Ishikawa (cell line): ENCODE results near the gene PPM1F.

Experiments
- CEBPB ChIP-seq: IDR thresholded peaks from 2 replicates; pipeline ENCODE4 v1.6.1; 2012
- CREB1 ChIP-seq: IDR thresholded peaks from 2 replicates; pipeline ENCODE4 v1.6.1; 2012; ENCODE audit warnings: low read depth
- EGR1 ChIP-seq: IDR thresholded peaks from 2 replicates; pipeline ENCODE4 v1.6.1; 2012
- EP300 ChIP-seq: IDR thresholded peaks from 2 replicates; pipeline ENCODE4 v1.6.1; 2012; ENCODE audit warnings: borderline replicate concordance
- FOXM1 ChIP-seq: IDR thresholded peaks from 2 replicates; pipeline ENCODE4 v1.6.1; 2012; ENCODE audit warnings: low read depth, borderline replicate concordance
- NFIC ChIP-seq: IDR thresholded peaks from 2 replicates; pipeline ENCODE4 v1.6.1; 2012
- RAD21 ChIP-seq: IDR thresholded peaks from 2 replicates; pipeline ENCODE4 v1.6.1; 2012; ENCODE audit warnings: low read depth
- TAF1 ChIP-seq: IDR thresholded peaks from 2 replicates; pipeline ENCODE4 v1.6.1; 2012; ENCODE audit warnings: low read depth, mild to moderate bottlenecking
- TCF12 ChIP-seq: IDR thresholded peaks from 2 replicates; pipeline ENCODE4 v1.6.1; 2012; ENCODE audit warnings: low read depth
- TEAD4 ChIP-seq: IDR thresholded peaks from 2 replicates; pipeline ENCODE4 v1.6.1; 2012
- YY1 ChIP-seq: IDR thresholded peaks from 2 replicates; pipeline ENCODE4 v1.6.1; 2012; ENCODE audit warnings: low read depth
- ZBTB7A ChIP-seq: IDR thresholded peaks from 2 replicates; pipeline ENCODE4 v1.6.1; 2012; ENCODE audit warnings: low read depth
- TF ChIP-seq, protein P1 (sequence below): IDR thresholded peaks from 2 replicates; pipeline ENCODE4 v1.6.1; 2012
- TF ChIP-seq, protein P2 (sequence below): IDR thresholded peaks from 2 replicates; pipeline ENCODE4 v1.6.1; 2012; ENCODE audit warnings: low read depth, mild to moderate bottlenecking
- TF ChIP-seq, protein P3 (sequence below): IDR thresholded peaks from 2 replicates; pipeline ENCODE4 v1.6.1; 2012

Gene PPM1F

DNA sequence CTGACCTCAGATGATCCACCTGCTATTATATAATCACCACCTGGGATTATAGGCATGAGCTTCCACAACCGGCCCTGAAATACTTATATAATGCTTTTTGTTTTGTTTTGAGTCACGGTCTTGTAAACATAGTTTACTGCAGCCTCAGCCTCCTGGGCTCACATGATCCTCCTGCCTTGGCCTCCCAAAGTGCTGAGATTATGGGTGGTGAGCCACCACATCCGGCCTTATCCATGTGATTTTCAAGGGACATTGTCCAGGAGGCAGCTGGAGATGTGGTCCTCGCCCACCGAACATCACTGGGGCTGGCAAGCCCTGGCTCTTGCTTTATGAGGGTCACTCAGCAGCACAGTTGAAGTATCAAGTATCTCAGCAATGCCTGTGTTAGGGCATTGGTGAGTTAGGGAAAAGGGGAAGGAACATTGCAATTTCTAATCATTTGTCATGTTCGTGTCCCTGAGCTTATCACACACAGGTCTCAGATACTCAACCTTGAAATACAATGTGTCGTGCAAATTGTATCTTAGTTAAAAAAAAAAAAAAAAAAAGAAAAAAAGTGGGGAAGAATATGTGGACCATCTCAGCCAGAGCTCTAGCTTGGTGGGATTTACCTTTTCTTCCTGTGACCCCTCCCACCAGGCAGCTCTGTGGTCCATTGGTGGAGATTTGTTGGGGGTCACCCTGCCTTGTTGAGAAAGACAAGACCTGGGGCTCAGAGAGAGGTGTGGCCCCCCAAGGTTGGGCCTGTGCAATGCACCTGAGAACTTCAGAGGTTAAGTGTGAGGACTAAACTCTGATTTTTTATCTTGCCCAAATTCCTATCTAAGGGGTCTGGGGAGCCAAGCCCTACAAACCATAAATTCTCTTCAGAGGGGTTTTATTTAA is 44.8 kb downstream of the PPM1F start:
- no peak for TF ChIP-seq TCF12
- TF ChIP-seq EGR1 = no peak
- TF ChIP-seq FOXM1 = no peak
- TF ChIP-seq, protein P1, sequence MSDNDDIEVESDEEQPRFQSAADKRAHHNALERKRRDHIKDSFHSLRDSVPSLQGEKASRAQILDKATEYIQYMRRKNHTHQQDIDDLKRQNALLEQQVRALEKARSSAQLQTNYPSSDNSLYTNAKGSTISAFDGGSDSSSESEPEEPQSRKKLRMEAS = no peak
- no peak for TF ChIP-seq TEAD4
- TF ChIP-seq YY1 = no peak
- TF ChIP-seq ZBTB7A = no peak
- TF ChIP-seq CREB1 = no peak
- no peak for TF ChIP-seq NFIC
- TF ChIP-seq, protein P2, sequence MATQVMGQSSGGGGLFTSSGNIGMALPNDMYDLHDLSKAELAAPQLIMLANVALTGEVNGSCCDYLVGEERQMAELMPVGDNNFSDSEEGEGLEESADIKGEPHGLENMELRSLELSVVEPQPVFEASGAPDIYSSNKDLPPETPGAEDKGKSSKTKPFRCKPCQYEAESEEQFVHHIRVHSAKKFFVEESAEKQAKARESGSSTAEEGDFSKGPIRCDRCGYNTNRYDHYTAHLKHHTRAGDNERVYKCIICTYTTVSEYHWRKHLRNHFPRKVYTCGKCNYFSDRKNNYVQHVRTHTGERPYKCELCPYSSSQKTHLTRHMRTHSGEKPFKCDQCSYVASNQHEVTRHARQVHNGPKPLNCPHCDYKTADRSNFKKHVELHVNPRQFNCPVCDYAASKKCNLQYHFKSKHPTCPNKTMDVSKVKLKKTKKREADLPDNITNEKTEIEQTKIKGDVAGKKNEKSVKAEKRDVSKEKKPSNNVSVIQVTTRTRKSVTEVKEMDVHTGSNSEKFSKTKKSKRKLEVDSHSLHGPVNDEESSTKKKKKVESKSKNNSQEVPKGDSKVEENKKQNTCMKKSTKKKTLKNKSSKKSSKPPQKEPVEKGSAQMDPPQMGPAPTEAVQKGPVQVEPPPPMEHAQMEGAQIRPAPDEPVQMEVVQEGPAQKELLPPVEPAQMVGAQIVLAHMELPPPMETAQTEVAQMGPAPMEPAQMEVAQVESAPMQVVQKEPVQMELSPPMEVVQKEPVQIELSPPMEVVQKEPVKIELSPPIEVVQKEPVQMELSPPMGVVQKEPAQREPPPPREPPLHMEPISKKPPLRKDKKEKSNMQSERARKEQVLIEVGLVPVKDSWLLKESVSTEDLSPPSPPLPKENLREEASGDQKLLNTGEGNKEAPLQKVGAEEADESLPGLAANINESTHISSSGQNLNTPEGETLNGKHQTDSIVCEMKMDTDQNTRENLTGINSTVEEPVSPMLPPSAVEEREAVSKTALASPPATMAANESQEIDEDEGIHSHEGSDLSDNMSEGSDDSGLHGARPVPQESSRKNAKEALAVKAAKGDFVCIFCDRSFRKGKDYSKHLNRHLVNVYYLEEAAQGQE = no peak
- TF ChIP-seq, protein P3, sequence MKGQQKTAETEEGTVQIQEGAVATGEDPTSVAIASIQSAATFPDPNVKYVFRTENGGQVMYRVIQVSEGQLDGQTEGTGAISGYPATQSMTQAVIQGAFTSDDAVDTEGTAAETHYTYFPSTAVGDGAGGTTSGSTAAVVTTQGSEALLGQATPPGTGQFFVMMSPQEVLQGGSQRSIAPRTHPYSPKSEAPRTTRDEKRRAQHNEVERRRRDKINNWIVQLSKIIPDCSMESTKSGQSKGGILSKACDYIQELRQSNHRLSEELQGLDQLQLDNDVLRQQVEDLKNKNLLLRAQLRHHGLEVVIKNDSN = no peak
- TF ChIP-seq EP300 = no peak
- no peak for TF ChIP-seq CEBPB
- no peak for TF ChIP-seq TAF1
- TF ChIP-seq RAD21 = no peak

DNA sequence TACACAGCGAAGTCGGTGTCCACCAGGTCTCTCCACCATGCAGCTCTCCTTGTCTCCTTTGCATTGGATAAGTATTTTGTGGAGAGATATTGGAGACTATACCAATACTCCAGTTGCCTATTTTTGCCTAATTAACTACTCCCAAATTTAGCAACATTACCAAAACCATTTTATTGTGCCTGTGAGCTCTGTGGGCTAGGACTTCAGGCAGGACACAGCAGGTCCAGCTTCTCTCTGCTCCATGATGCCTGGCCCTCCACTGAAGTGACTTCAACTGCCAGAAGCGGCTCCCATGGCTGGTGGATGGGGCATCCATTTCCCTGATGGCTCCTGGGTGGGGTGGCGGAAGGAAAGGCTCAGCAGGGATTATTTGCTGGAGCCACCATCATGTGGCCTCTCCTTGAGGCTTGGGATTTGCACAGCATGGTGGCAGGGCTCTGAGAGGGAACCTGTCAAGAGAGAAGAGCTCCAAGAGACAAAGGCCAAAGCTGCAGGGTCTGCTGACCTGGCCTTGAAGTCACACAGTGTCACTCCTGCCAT is 48.3 kb downstream of the PPM1F start:
- TF ChIP-seq, protein P3 = no peak
- no peak for TF ChIP-seq YY1
- TF ChIP-seq, protein P2 = no peak
- TF ChIP-seq EGR1 = no peak
- TF ChIP-seq, protein P1 = no peak
- no peak for TF ChIP-seq TAF1
- TF ChIP-seq NFIC = no peak
- TF ChIP-seq CEBPB = no peak
- no peak for TF ChIP-seq EP300
- TF ChIP-seq ZBTB7A = no peak
- TF ChIP-seq CREB1 = no peak
- no peak for TF ChIP-seq TEAD4
- TF ChIP-seq RAD21 = no peak
- no peak for TF ChIP-seq FOXM1
- no peak for TF ChIP-seq TCF12

DNA sequence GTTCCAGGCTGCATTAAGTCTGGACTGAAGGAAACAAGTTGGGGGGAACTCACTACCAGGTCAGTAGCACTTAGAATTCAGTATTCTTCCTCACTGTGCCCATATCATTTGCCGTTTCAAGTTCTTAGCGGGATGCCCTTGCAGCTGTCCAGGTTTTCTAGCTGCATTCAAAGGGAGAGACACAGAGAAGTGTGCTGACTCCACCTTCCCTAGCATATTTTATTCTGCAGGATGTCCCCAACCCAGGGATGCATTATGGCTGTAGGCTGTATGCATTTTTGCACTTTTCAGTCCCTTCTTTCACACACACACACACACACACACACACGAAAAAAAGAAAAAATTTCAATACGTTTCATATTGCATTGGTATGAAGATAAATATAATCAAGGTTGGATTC is 49.4 kb downstream of the PPM1F start:
- TF ChIP-seq EGR1 = no peak
- TF ChIP-seq, protein P1 = no peak
- TF ChIP-seq YY1 = no peak
- TF ChIP-seq, protein P3 = no peak
- TF ChIP-seq RAD21 = no peak
- no peak for TF ChIP-seq EP300
- no peak for TF ChIP-seq TAF1
- TF ChIP-seq, protein P2 = no peak
- TF ChIP-seq NFIC = no peak
- no peak for TF ChIP-seq ZBTB7A
- TF ChIP-seq FOXM1 = no peak
- TF ChIP-seq TEAD4 = no peak
- no peak for TF ChIP-seq TCF12
- no peak for TF ChIP-seq CEBPB
- TF ChIP-seq CREB1 = no peak
